ENCODE results near the gene TAGLN3.

DNA sequence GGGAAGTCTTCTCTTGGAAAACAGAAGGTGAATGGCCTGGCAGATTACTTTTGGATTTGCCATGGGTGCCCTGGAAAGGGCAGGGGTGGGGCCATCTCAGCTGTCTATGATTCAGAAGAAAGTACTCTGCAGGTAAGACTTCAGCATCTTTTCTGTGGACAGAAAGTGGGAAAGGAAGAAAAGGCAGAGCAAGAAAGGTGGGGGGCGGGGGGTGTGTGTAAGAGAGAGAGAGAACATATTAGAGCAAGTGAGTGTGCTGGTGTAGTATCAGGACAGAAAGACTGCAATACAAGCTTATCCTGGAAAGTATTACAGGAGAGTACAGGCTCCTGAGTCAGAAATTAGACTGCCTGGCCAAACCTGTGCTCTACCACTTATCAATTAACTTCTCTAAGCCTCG is 5.5 kb downstream of the TAGLN3 start:
- TF ChIP-seq GATA3 (IDR thresholded peaks at IDR 0.05; ENCODE audit: low read depth, low read length) (no peak), GATA2 (IDR thresholded peaks at IDR 0.05; ENCODE audit: low read depth, low read length) (no peak)

All from SH-SY5Y (cell line).